Central memory CD8-positive, alpha-beta T cell (primary cell): ENCODE data around the gene PLEKHG5.

Experiments
- ATAC-seq: fragments of 150-1000 bp; cut with Tn5 transposase; replicated peaks from 2 replicates; pipeline ENCODE4 v1.10.0; 2022; ENCODE audit warnings: mild to moderate bottlenecking, moderate FRiP score, moderate number of reproducible peaks; ENCODE audit not compliant: poor library complexity, severe bottlenecking; ENCODE audit errors: extremely low read depth
- DNase-seq, 2 donors: peaks; one replicate each; pipeline ENCODE4 v3.0.0; 2021; ENCODE audit warnings: low spot score in 2 of 2
- H3K27ac Mint-ChIP-seq: one replicate; pipeline ENCODE4 v1.8.0; 2022; ENCODE audit warnings: low read depth, mild to moderate bottlenecking, moderate library complexity, mixed read lengths
- H3K27me3 Mint-ChIP-seq: one replicate; pipeline ENCODE4 v1.8.0; 2022; ENCODE audit warnings: mixed read lengths
- H3K36me3 Mint-ChIP-seq: one replicate; pipeline ENCODE4 v1.8.0; 2022; ENCODE audit warnings: mild to moderate bottlenecking, moderate library complexity, mixed read lengths; ENCODE audit not compliant: insufficient read depth
- H3K4me1 Mint-ChIP-seq: one replicate; pipeline ENCODE4 v1.8.0; 2022; ENCODE audit warnings: mixed read lengths
- H3K4me3 Mint-ChIP-seq: one replicate; pipeline ENCODE4 v1.8.0; 2022; ENCODE audit warnings: mild to moderate bottlenecking, moderate library complexity, mixed read lengths
- H3K9me3 Mint-ChIP-seq: one replicate; pipeline ENCODE4 v1.8.0; 2022; ENCODE audit warnings: mixed read lengths

The PLEKHG5 gene, protein sequence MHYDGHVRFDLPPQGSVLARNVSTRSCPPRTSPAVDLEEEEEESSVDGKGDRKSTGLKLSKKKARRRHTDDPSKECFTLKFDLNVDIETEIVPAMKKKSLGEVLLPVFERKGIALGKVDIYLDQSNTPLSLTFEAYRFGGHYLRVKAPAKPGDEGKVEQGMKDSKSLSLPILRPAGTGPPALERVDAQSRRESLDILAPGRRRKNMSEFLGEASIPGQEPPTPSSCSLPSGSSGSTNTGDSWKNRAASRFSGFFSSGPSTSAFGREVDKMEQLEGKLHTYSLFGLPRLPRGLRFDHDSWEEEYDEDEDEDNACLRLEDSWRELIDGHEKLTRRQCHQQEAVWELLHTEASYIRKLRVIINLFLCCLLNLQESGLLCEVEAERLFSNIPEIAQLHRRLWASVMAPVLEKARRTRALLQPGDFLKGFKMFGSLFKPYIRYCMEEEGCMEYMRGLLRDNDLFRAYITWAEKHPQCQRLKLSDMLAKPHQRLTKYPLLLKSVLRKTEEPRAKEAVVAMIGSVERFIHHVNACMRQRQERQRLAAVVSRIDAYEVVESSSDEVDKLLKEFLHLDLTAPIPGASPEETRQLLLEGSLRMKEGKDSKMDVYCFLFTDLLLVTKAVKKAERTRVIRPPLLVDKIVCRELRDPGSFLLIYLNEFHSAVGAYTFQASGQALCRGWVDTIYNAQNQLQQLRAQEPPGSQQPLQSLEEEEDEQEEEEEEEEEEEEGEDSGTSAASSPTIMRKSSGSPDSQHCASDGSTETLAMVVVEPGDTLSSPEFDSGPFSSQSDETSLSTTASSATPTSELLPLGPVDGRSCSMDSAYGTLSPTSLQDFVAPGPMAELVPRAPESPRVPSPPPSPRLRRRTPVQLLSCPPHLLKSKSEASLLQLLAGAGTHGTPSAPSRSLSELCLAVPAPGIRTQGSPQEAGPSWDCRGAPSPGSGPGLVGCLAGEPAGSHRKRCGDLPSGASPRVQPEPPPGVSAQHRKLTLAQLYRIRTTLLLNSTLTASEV

DNA sequence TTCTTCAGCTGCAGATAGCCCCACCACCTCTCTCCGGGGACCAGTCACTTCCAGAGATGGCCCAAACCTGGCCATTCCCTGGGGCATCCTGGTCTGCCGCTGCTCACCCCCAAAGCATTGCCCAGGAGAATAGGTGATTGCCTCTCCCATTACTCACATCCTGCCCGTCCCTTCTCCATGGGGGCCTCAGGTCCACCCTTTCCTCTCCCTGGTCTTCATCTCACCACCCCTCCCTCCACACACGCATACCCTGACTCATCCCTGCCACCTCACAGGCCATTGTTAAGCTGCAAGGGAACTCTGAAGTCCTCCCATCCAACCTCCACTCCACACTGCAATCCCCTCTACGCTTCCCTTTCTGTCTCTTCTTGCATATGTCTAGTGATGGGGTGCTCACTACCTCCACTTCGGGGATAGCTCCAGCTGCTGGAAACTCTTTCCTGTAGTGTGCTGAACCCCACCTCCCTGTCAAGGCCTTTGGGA lies at the start of gene PLEKHG5:
Gene PLEKHG5 (minus strand): TSS at position 188 of the 483 bp plus-strand sequence. CDS start 14,096 bp downstream, outside the sequence.
- no peaks in the 10 kb centered on the region for H3K9me3 Mint-ChIP-seq
- ATAC-seq: no peak
- H3K36me3 Mint-ChIP-seq: no peaks in the 10 kb centered on the region
- H3K27me3 Mint-ChIP-seq: peaks cover 27% of the 10 kb centered on the region
- no peak within 1 kb of the TSS for H3K27ac Mint-ChIP-seq
- H3K4me3 Mint-ChIP-seq: peak within 1 kb of the TSS; percentile 51
- no peak for DNase-seq
- H3K4me1 Mint-ChIP-seq: peaks cover 22% of the 10 kb centered on the region

DNA sequence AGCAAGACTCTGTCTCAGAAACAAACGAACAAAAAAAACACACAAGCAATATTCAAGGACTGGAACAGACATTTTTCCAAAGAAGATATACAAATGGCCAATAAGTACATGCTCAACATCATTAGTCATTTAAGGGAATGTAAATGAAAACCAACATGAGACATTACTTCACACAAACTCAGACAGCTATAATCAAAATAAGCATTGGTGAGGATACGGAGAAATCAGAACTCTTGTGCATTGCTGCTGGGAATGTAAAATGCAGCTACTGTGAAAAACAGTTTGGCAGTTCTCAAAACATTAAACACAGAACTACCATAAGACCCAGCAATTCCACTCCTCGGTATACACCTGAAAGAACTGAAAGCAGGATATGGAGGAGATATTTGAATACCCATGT lies 47.5 kb upstream of the PLEKHG5 start:
- no peak for ATAC-seq
- Mint-ChIP-seq H3K27me3 (no peaks in the 10 kb centered on the region), H3K36me3 (peaks cover 41% of the 10 kb centered on the region), H3K27ac (no peak overlapping the region), H3K4me3 (no peak overlapping the region), H3K9me3 (no peaks in the 10 kb centered on the region), H3K4me1 (no peaks in the 10 kb centered on the region)
- DNase-seq: no peak

DNA sequence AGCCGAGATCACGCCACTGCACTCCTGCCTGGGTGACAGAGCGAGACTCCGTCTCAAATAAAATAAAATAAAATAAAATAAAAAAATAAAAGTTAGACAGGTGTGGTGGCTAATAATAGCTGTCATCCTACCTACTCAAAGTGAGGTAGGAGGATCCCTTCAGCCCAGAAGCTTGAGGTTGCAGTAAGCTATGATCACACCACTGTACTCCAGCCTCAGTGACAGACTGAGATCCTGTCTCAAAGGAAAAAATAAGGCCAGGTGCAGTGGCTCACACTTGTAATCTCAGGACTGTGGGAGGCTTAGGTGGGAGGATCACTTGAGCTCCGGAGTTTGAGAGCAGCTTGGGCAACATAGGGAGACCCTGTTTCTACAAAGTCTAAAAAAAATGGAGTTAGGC lies 44.8 kb upstream of the PLEKHG5 start:
- DNase-seq (no peak), ATAC-seq (no peak)
- Mint-ChIP-seq H3K27me3 (no peaks in the 10 kb centered on the region), H3K4me1 (no peaks in the 10 kb centered on the region), H3K9me3 (no peaks in the 10 kb centered on the region), H3K36me3 (peaks cover 41% of the 10 kb centered on the region), H3K27ac (no peak overlapping the region), H3K4me3 (no peak overlapping the region)

GRCh38 chr1:6535214-6535613 lies 43.7 kb upstream of the PLEKHG5 start:
- ATAC-seq (no peak), DNase-seq (no peak)
- Mint-ChIP-seq H3K27ac (no peak overlapping the region), H3K9me3 (no peaks in the 10 kb centered on the region), H3K4me1 (no peaks in the 10 kb centered on the region), H3K27me3 (no peaks in the 10 kb centered on the region), H3K36me3 (peaks cover 39% of the 10 kb centered on the region), H3K4me3 (no peak overlapping the region)

DNA sequence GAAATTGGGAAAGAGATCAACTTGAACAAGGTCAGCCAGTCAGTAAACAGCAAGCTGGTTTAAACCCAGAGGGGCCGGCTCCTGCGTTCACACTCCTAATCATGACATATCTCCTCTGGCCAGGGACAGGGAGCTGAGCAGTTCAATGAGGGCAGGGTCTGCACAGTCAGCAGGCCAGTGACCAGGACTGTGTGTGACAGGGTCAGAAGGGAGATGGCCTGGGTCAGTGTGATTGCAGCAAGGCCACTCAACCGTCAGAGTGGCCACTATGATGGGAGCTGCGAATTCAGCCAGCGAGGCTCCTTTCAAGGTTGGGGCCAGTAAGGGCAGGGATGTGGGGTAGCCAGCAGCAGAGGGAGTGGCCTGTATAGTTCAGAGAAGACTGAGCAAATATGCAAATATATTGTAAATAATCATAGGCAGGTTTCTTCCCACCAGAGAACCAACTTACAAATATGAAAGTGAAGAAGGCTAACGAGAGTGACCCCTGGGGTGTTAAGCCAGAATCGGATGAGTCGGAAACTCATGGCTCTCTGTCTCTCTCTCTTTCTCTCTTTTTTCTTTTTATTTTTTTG lies 42.9 kb upstream of the PLEKHG5 start:
- Mint-ChIP-seq H3K27ac (no peak overlapping the region), H3K36me3 (peaks cover 40% of the 10 kb centered on the region), H3K4me3 (no peak overlapping the region), H3K9me3 (no peaks in the 10 kb centered on the region), H3K4me1 (no peaks in the 10 kb centered on the region), H3K27me3 (no peaks in the 10 kb centered on the region)
- DNase-seq (no peak), ATAC-seq (no peak)

GRCh38 chr1:6531996-6532395 lies 40.5 kb upstream of the PLEKHG5 start:
- DNase-seq (no peak), ATAC-seq (no peak)
- no peaks in the 10 kb centered on the region for H3K4me1 Mint-ChIP-seq
- H3K4me3 Mint-ChIP-seq: no peak overlapping the region
- no peak overlapping the region for H3K27ac Mint-ChIP-seq
- H3K9me3 Mint-ChIP-seq: no peaks in the 10 kb centered on the region
- no peaks in the 10 kb centered on the region for H3K27me3 Mint-ChIP-seq
- H3K36me3 Mint-ChIP-seq: peaks cover 55% of the 10 kb centered on the region

GRCh38 chr1:6530504-6531160 lies 39.2 kb upstream of the PLEKHG5 start:
- H3K4me3 Mint-ChIP-seq: no peak overlapping the region
- no peaks in the 10 kb centered on the region for H3K27me3 Mint-ChIP-seq
- no peak overlapping the region for H3K27ac Mint-ChIP-seq
- no peaks in the 10 kb centered on the region for H3K4me1 Mint-ChIP-seq
- ATAC-seq (no peak), DNase-seq (no peak)
- H3K9me3 Mint-ChIP-seq: no peaks in the 10 kb centered on the region
- H3K36me3 Mint-ChIP-seq: peaks cover 59% of the 10 kb centered on the region

- DNase-seq: no peak
- no peaks in the 10 kb centered on the region for H3K27me3 Mint-ChIP-seq
- H3K9me3 Mint-ChIP-seq: no peaks in the 10 kb centered on the region
- H3K4me1 Mint-ChIP-seq: no peaks in the 10 kb centered on the region
- no peak overlapping the region for H3K27ac Mint-ChIP-seq
- no peak overlapping the region for H3K4me3 Mint-ChIP-seq
- H3K36me3 Mint-ChIP-seq: peaks cover 64% of the 10 kb centered on the region
- ATAC-seq: no peak
Measured at GRCh38 chr1:6528492-6528891, 37.0 kb upstream of the PLEKHG5 start.

- Mint-ChIP-seq H3K27ac (no peak overlapping the region), H3K27me3 (no peaks in the 10 kb centered on the region), H3K4me1 (no peaks in the 10 kb centered on the region), H3K4me3 (no peak overlapping the region), H3K9me3 (no peaks in the 10 kb centered on the region), H3K36me3 (peaks cover 46% of the 10 kb centered on the region)
- ATAC-seq (no peak), DNase-seq (no peak)
Measured at GRCh38 chr1:6526316-6526715, 34.8 kb upstream of the PLEKHG5 start.

- DNase-seq: no peak
Measured at GRCh38 chr1:6523566-6523965, 32.1 kb upstream of the PLEKHG5 start.

GRCh38 chr1:6521536-6521935 lies 30.1 kb upstream of the PLEKHG5 start:
- H3K4me1 Mint-ChIP-seq: no peaks in the 10 kb centered on the region
- no peak overlapping the region for H3K27ac Mint-ChIP-seq
- H3K9me3 Mint-ChIP-seq: no peaks in the 10 kb centered on the region
- H3K4me3 Mint-ChIP-seq: no peak overlapping the region
- DNase-seq: no peak
- H3K27me3 Mint-ChIP-seq: no peaks in the 10 kb centered on the region
- H3K36me3 Mint-ChIP-seq: peaks cover 17% of the 10 kb centered on the region
- ATAC-seq: no peak

More at GRCh38 chr1:6523566-6523965, 32.1 kb upstream of the PLEKHG5 start:
- ATAC-seq: no peak
- Mint-ChIP-seq H3K9me3 (no peaks in the 10 kb centered on the region), H3K4me1 (no peaks in the 10 kb centered on the region), H3K27ac (no peak overlapping the region), H3K4me3 (no peak overlapping the region), H3K27me3 (no peaks in the 10 kb centered on the region), H3K36me3 (peaks cover 34% of the 10 kb centered on the region)
